ENCODE results near the gene NKX6-1. TPM values are rescaled to one million over a fixed set of nuclear protein-coding genes. Genes with fewer than 3 reads are reported as not detected.

Gene NKX6-1
- total RNA-seq, 1 donor from 2014 or later = 107 TPM

- H3K9me3 Mint-ChIP-seq (ENCODE audit: low read depth) = no peaks in the 10 kb centered on the region
- no peak overlapping the region for H3K4me3 Mint-ChIP-seq (ENCODE audit: low read depth)
- no peak for DNase-seq (ENCODE audit: low spot score, unreplicated experiment)
- H3K4me1 Mint-ChIP-seq (ENCODE audit: low read depth) = peaks cover 7% of the 10 kb centered on the region
- no peaks in the 10 kb centered on the region for H3K27me3 Mint-ChIP-seq
- no peaks in the 10 kb centered on the region for H3K36me3 Mint-ChIP-seq (ENCODE audit: insufficient read depth)
- H3K27ac Mint-ChIP-seq = no peak overlapping the region
- TF ChIP-seq CTCF (IDR thresholded peaks at IDR 0.05; ENCODE audit: unreplicated experiment) = no peak
Observed at GRCh38 chr4:84455697-84456096, 43.4 kb downstream of the NKX6-1 start.

- Mint-ChIP-seq H3K27me3 (no peaks in the 10 kb centered on the region), H3K27ac (no peak overlapping the region), H3K4me3 (ENCODE audit: low read depth) (no peak overlapping the region), H3K4me1 (ENCODE audit: low read depth) (peaks cover 7% of the 10 kb centered on the region), H3K9me3 (ENCODE audit: low read depth) (no peaks in the 10 kb centered on the region), H3K36me3 (ENCODE audit: insufficient read depth) (no peaks in the 10 kb centered on the region)
- TF ChIP-seq CTCF (IDR thresholded peaks at IDR 0.05; ENCODE audit: unreplicated experiment) = peak; percentile 57
- no peak for DNase-seq (ENCODE audit: low spot score, unreplicated experiment)
Observed at GRCh38 chr4:84451546-84451945, 47.5 kb downstream of the NKX6-1 start.

- Mint-ChIP-seq H3K4me3 (ENCODE audit: low read depth) (no peak overlapping the region), H3K27me3 (no peaks in the 10 kb centered on the region), H3K27ac (no peak overlapping the region), H3K9me3 (ENCODE audit: low read depth) (peaks cover 4% of the 10 kb centered on the region), H3K4me1 (ENCODE audit: low read depth) (peaks cover 32% of the 10 kb centered on the region), H3K36me3 (ENCODE audit: insufficient read depth) (peaks cover 1% of the 10 kb centered on the region)
- TF ChIP-seq CTCF (IDR thresholded peaks at IDR 0.05; ENCODE audit: unreplicated experiment) = no peak
- DNase-seq (ENCODE audit: low spot score, unreplicated experiment) = no peak
Observed at GRCh38 chr4:84443523-84443922, 55.6 kb downstream of the NKX6-1 start.

GRCh38 chr4:84442778-84443177 is 56.3 kb downstream of the NKX6-1 start:
- no peaks in the 10 kb centered on the region for H3K27me3 Mint-ChIP-seq
- peaks cover 4% of the 10 kb centered on the region for H3K9me3 Mint-ChIP-seq (ENCODE audit: low read depth)
- no peak overlapping the region for H3K4me3 Mint-ChIP-seq (ENCODE audit: low read depth)
- no peak for TF ChIP-seq CTCF (IDR thresholded peaks at IDR 0.05; ENCODE audit: unreplicated experiment)
- peak overlapping the region; percentile 71 for H3K27ac Mint-ChIP-seq
- peaks cover 1% of the 10 kb centered on the region for H3K36me3 Mint-ChIP-seq (ENCODE audit: insufficient read depth)
- H3K4me1 Mint-ChIP-seq (ENCODE audit: low read depth) = peaks cover 39% of the 10 kb centered on the region
- no peak for DNase-seq (ENCODE audit: low spot score, unreplicated experiment)

Other genes with a start within 250 kb of the NKX6-1 start
- 21.6 and 22.2 TPM in 2 replicates for gene CDS1, start 83.8 kb upstream of the NKX6-1 start, total RNA-seq

All from progenitor cell of endocrine pancreas (in vitro differentiated cells).